ENCODE data around the gene CAMK2A. TPM values are rescaled to one million over a fixed set of nuclear protein-coding genes. Genes with fewer than 3 reads are reported as not detected.

CAMK2A gene
- total RNA-seq, 4 donors from 2014 or later = 32.0 to 78.1 (median 48.6) TPM

GRCh38 chr5:150310246-150310645 lies 20.7 kb upstream of the CAMK2A start:
- H3K27me3 ChIP-seq = no peaks in the 10 kb centered on the region
- no peak for DNase-seq
- no peak overlapping the region for H3K27ac ChIP-seq
- no peaks in the 10 kb centered on the region for H3K36me3 ChIP-seq
- H3K4me1 ChIP-seq = peaks cover 0 to 6% of the 10 kb centered on the region in 2 donors
- H3K4me3 ChIP-seq = no peak overlapping the region
- no peaks in the 10 kb centered on the region for H3K9me3 ChIP-seq
- intact Hi-C loops (cut with DNase I; ENCODE audit: low total_unique reads) (no loop called here), in situ Hi-C loops (cut with MboI; ENCODE audit: low sequenced_read_pairs in 4 of 4) (no loop called here)
- no peak for TF ChIP-seq POLR2A (IDR thresholded peaks at IDR 0.05)
- TF ChIP-seq CTCF (IDR thresholded peaks at IDR 0.05 in 4 of 5, conservative IDR thresholded peaks at IDR 0.05 in 1 of 5) = no peak
- ATAC-seq = no peak

- Histone ChIP-seq H3K36me3 (no peaks in the 10 kb centered on the region), H3K27ac (no peak overlapping the region), H3K27me3 (no peaks in the 10 kb centered on the region), H3K4me1 (peaks cover 0 to 6% of the 10 kb centered on the region in 2 donors), H3K4me3 (no peak overlapping the region), H3K9me3 (no peaks in the 10 kb centered on the region)
- no peak for TF ChIP-seq POLR2A (IDR thresholded peaks at IDR 0.05)
- no peak for TF ChIP-seq CTCF (IDR thresholded peaks at IDR 0.05 in 4 of 5, conservative IDR thresholded peaks at IDR 0.05 in 1 of 5)
- DNase-seq (no peak), ATAC-seq (no peak)
- intact Hi-C loops (cut with DNase I; ENCODE audit: low total_unique reads) (no loop called here), in situ Hi-C loops (cut with MboI; ENCODE audit: low sequenced_read_pairs in 4 of 4) (no loop called here)
These were observed 20.3 kb upstream of the CAMK2A start for GRCh38 chr5:150309886-150310239.

GRCh38 chr5:150309101-150309885 lies 19.7 kb upstream of the CAMK2A start:
- Histone ChIP-seq H3K27me3 (no peaks in the 10 kb centered on the region), H3K27ac (no peak overlapping the region), H3K9me3 (no peaks in the 10 kb centered on the region), H3K4me1 (peaks cover 0 to 6% of the 10 kb centered on the region in 2 donors), H3K4me3 (no peak overlapping the region), H3K36me3 (no peaks in the 10 kb centered on the region)
- TF ChIP-seq CTCF (IDR thresholded peaks at IDR 0.05 in 4 of 5, conservative IDR thresholded peaks at IDR 0.05 in 1 of 5) = no peak
- no peak for TF ChIP-seq POLR2A (IDR thresholded peaks at IDR 0.05)
- DNase-seq (no peak), ATAC-seq (no peak)
- in situ Hi-C loops (cut with MboI; ENCODE audit: low sequenced_read_pairs in 4 of 4) (no loop called here), intact Hi-C loops (cut with DNase I; ENCODE audit: low total_unique reads) (no loop called here)

GRCh38 chr5:150307617-150308426 lies 18.2 kb upstream of the CAMK2A start:
- Histone ChIP-seq H3K27me3 (no peaks in the 10 kb centered on the region), H3K9me3 (no peaks in the 10 kb centered on the region), H3K27ac (no peak overlapping the region), H3K36me3 (no peaks in the 10 kb centered on the region), H3K4me3 (no peak overlapping the region), H3K4me1 (peaks cover 0 to under 1% of the 10 kb centered on the region in 2 donors)
- intact Hi-C loops (cut with DNase I; ENCODE audit: low total_unique reads) = no loop called here
- TF ChIP-seq POLR2A (IDR thresholded peaks at IDR 0.05) = no peak
- no peak for TF ChIP-seq CTCF (IDR thresholded peaks at IDR 0.05 in 4 of 5, conservative IDR thresholded peaks at IDR 0.05 in 1 of 5)
- ATAC-seq (no peak), DNase-seq (no peak)
- in situ Hi-C loops (cut with MboI; ENCODE audit: low sequenced_read_pairs in 4 of 4) = no loop called here

Data from gastrocnemius medialis (tissue), 4 donors.